Stomach (tissue), 9 donors: ENCODE measurements around the gene MYNN. TPM values are rescaled to one million over a fixed set of nuclear protein-coding genes. Genes with fewer than 3 reads are reported as not detected.

ENCODE experiments used
- DNase-seq, 2 donors: peaks; one replicate each; pipeline versions ENCODE4 v3.0.0 to v3.0.0-alpha.2; 2013 to 2019
- H3K27ac ChIP-seq, 5 donors: fragments of 200-600 bp in 4 of 5; sonication (generic) in 4 of 5; one replicate each; pipeline ENCODE4 v1.5.1; 2013 to 2019; ENCODE audit warnings: mild to moderate bottlenecking in 1 of 5, moderate library complexity in 1 of 5
- H3K27me3 ChIP-seq, 3 donors: fragments of 200-600 bp; sonication (generic); one replicate each; pipeline ENCODE4 v1.5.1; 2017 to 2019; ENCODE audit warnings: mixed run types in 1 of 3
- H3K36me3 ChIP-seq, 4 donors: fragments of 200-600 bp; sonication (generic); 1 replicate in 3 of 4; 2 replicates in 1 of 4; pipeline ENCODE4 v1.5.1; 2016 to 2019
- H3K4me1 ChIP-seq, 4 donors: fragments of 200-600 bp; sonication (generic); one replicate each; pipeline ENCODE4 v1.5.1; 2016 to 2019
- H3K4me3 ChIP-seq, 4 donors: fragments of 200-600 bp; sonication (generic) in 3 of 4; one replicate each; pipeline ENCODE4 v1.5.1; 2016 to 2019; ENCODE audit warnings: mild to moderate bottlenecking in 1 of 4
- H3K9me3 ChIP-seq, 4 donors: fragments of 200-600 bp; sonication (generic); one replicate each; pipeline ENCODE4 v1.5.1; 2016 to 2019
- EP300 ChIP-seq: sonication (generic); formaldehyde crosslinking; IDR thresholded peaks from one replicate; pipeline ENCODE4 v1.6.1; 2017; ENCODE audit warnings: antibody characterized with exemption
- POLR2A ChIP-seq, 4 donors: fragments of 450-650 bp; IDR thresholded peaks; one replicate each; pipeline ENCODE4 v1.6.1; 2016; ENCODE audit warnings: antibody characterized with exemption in 4 of 4, control low read depth in 2 of 4, mild to moderate bottlenecking in 1 of 4, moderate library complexity in 1 of 4
- POLR2AphosphoS5 ChIP-seq, 3 donors: sonication (generic); formaldehyde crosslinking; IDR thresholded peaks; one replicate each; pipeline ENCODE4 v1.6.1; 2016; ENCODE audit warnings: antibody characterized with exemption in 3 of 3
- WGBS, 5 donors: extraction: QIAGEN DNeasy Blood & Tissue Kit in 3 of 5; methylation state at CpG; one replicate each; pipeline versions ENCODE4 v1.1.5 to v1.1.7; 2013 to 2018; 5-methylcytosine and 5-hydroxymethylcytosine counted together
- intact Hi-C: fragments of 100-400 bp; cut with DNase I; formaldehyde crosslinking; loops from one replicate; pipeline ENCODE4 v1.15.1; 2023; ENCODE audit warnings: low total_unique reads
- polyA plus RNA-seq, 3 donors: library from polyadenylated mRNA; stranded (reverse); fragments of 200-250 nt; gene quantifications; one replicate each; pipeline ENCODE4 v1.2.3, GENCODE V29; 2013
- total RNA-seq, 5 donors: library from RNA; depleted of rRNA; stranded (reverse); fragments of >200 nt; gene quantifications; one replicate each; pipeline versions ENCODE4 v1.1.0 to v1.2.3, GENCODE V29; 2014 to 2016
- TF ChIP-seq, protein P1 (sequence below), 7 experiments: fragments of 450-650 bp in 4 of 7; fragments of 200-600 bp in 3 of 7; sonication (generic) in 3 of 7; IDR thresholded peaks; one replicate each; pipeline ENCODE4 v1.5.1; 2016 to 2019; ENCODE audit warnings: antibody characterized with exemption in 7 of 7, control low read depth in 2 of 7, mild to moderate bottlenecking in 1 of 7
- donor health status: healthy with polysubstance abuse.
- donor health status: Bipolar disorder and iron deficiency.
- donor health status: healthy.

Gene MYNN
- total and polyA plus RNA-seq, 8 donors = 6.8 to 136 (median 13.1) TPM

GRCh38 chr3:169827712-169828111 is 54.5 kb downstream of the MYNN start:
- H3K4me1 ChIP-seq = no peaks in the 10 kb centered on the region
- TF ChIP-seq POLR2AphosphoS5 (IDR thresholded peaks at IDR 0.05) = no peak

GRCh38 chr3:169835533-169835932 is 62.3 kb downstream of the MYNN start:
- DNase-seq = no peak
- no peaks in the 10 kb centered on the region for H3K36me3 ChIP-seq
- no peak overlapping the region for H3K4me3 ChIP-seq
- no peaks in the 10 kb centered on the region for H3K27me3 ChIP-seq
- H3K27ac ChIP-seq = no peak overlapping the region
- H3K9me3 ChIP-seq = no peaks in the 10 kb centered on the region
- no peaks in the 10 kb centered on the region for H3K4me1 ChIP-seq
- WGBS, 5 donors = 56 to 81% (median 68%) methylated on average over 1 of the region's 1 CpG
- TF ChIP-seq, protein P1, sequence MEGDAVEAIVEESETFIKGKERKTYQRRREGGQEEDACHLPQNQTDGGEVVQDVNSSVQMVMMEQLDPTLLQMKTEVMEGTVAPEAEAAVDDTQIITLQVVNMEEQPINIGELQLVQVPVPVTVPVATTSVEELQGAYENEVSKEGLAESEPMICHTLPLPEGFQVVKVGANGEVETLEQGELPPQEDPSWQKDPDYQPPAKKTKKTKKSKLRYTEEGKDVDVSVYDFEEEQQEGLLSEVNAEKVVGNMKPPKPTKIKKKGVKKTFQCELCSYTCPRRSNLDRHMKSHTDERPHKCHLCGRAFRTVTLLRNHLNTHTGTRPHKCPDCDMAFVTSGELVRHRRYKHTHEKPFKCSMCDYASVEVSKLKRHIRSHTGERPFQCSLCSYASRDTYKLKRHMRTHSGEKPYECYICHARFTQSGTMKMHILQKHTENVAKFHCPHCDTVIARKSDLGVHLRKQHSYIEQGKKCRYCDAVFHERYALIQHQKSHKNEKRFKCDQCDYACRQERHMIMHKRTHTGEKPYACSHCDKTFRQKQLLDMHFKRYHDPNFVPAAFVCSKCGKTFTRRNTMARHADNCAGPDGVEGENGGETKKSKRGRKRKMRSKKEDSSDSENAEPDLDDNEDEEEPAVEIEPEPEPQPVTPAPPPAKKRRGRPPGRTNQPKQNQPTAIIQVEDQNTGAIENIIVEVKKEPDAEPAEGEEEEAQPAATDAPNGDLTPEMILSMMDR (IDR thresholded peaks at IDR 0.05) = no peak
- TF ChIP-seq POLR2AphosphoS5 (IDR thresholded peaks at IDR 0.05) (no peak), POLR2A (IDR thresholded peaks at IDR 0.05) (no peak), EP300 (no peak)
- intact Hi-C loops = no loop called here

More at GRCh38 chr3:169827712-169828111, 54.5 kb downstream of the MYNN start:
- intact Hi-C loops = no loop called here
- no peak for DNase-seq
- Histone ChIP-seq H3K9me3 (no peaks in the 10 kb centered on the region), H3K27me3 (peaks cover 0 to 3% (median 0%) of the 10 kb centered on the region in 3 donors), H3K4me3 (no peak overlapping the region), H3K27ac (no peak overlapping the region), H3K36me3 (no peaks in the 10 kb centered on the region)
- 77 to 90% (median 86%) methylated on average over 4 of the region's 4 CpGs for WGBS, 5 donors

- no peak overlapping the region for H3K27ac ChIP-seq
Measured at GRCh38 chr3:169836078-169836941, 63.1 kb downstream of the MYNN start.

DNA sequence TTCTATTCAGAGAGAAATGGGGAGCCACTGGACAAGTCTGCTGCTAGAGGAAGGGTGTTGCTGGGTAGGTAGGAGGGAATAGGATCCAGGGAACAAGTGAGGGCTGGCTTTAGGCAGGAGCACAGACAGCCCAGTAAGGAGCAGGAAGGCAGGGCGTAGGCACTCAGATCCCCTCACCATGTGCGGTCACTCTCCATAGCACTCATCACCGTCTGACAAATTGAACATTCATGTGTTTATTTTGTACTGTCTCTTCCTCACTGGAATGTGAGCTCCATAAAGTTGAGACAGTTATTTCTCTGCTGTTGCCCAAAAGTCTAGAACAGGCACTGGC is 63.7 kb downstream of the MYNN start:
- DNase-seq = no peak
- intact Hi-C loops = no loop called here
- WGBS, 5 donors = 81 to 97% (median 90%) methylated on average over 3 of the region's 3 CpGs
- Histone ChIP-seq H3K27me3 (no peaks in the 10 kb centered on the region), H3K36me3 (no peaks in the 10 kb centered on the region), H3K4me3 (no peak overlapping the region), H3K4me1 (no peaks in the 10 kb centered on the region), H3K27ac (no peak overlapping the region), H3K9me3 (no peaks in the 10 kb centered on the region)
- TF ChIP-seq POLR2AphosphoS5 (IDR thresholded peaks at IDR 0.05) = no peak
- TF ChIP-seq, protein P1 (IDR thresholded peaks at IDR 0.05) = no peak

More at GRCh38 chr3:169836078-169836941, 63.1 kb downstream of the MYNN start:
- no peak for DNase-seq
- TF ChIP-seq POLR2A (IDR thresholded peaks at IDR 0.05) = no peak
- TF ChIP-seq, protein P1 (IDR thresholded peaks at IDR 0.05) = no peak
- TF ChIP-seq EP300 = no peak
- TF ChIP-seq POLR2AphosphoS5 (IDR thresholded peaks at IDR 0.05) = no peak
- 79 to 92% (median 85%) methylated on average over 5 of the region's 5 CpGs for WGBS, 5 donors
- intact Hi-C loops = no loop called here
- Histone ChIP-seq H3K4me3 (no peak overlapping the region), H3K36me3 (no peaks in the 10 kb centered on the region), H3K4me1 (no peaks in the 10 kb centered on the region), H3K9me3 (no peaks in the 10 kb centered on the region), H3K27me3 (no peaks in the 10 kb centered on the region)

DNA sequence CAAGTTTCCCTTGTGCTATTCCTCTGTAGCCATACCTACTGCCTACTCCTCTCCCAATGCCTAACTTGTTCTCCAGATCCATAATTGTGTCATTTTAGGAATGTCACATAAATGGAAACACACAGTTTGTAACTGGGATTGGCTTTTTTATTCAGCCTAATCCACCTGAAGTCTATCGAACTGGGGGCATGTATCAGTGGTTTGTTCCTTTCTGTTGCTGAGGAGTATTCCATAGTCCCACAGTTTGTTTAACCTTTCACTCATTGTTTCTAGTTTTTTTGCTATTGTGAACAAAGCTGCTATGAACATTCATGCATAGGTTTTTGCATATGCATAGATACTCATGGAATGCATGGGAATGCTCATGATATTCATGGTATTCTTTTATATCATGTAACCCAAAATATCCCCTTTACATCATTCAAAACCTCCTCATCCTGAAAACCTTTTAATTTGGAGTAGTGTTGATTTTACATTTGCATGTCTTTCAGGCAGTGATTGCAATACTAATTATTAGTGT is 65.4 kb downstream of the MYNN start:
- intact Hi-C loops = no loop called here
- WGBS, 5 donors = 87 to 93% (median 90%) methylated on average over 1 of the region's 1 CpG
- no peaks in the 10 kb centered on the region for H3K27me3 ChIP-seq
- TF ChIP-seq POLR2A (IDR thresholded peaks at IDR 0.05) = no peak
- TF ChIP-seq, protein P1 (IDR thresholded peaks at IDR 0.05) = no peak
- TF ChIP-seq POLR2AphosphoS5 (IDR thresholded peaks at IDR 0.05) = no peak
- no peak for TF ChIP-seq EP300
- DNase-seq = no peak
- H3K27ac ChIP-seq = no peak overlapping the region
- no peaks in the 10 kb centered on the region for H3K9me3 ChIP-seq
- H3K4me1 ChIP-seq = no peaks in the 10 kb centered on the region
- H3K36me3 ChIP-seq = no peaks in the 10 kb centered on the region
- no peak overlapping the region for H3K4me3 ChIP-seq
